GM18519 (cell line): ENCODE results near the gene PYCR2.

Experiments
- ATAC-seq: cut with Tn5 transposase; IDR thresholded peaks from one replicate; pipeline ENCODE4 v1.9.1; 2021; ENCODE audit warnings: mild to moderate bottlenecking, moderate library complexity; ENCODE audit not compliant: unreplicated experiment, low FRiP score

Gene PYCR2

DNA sequence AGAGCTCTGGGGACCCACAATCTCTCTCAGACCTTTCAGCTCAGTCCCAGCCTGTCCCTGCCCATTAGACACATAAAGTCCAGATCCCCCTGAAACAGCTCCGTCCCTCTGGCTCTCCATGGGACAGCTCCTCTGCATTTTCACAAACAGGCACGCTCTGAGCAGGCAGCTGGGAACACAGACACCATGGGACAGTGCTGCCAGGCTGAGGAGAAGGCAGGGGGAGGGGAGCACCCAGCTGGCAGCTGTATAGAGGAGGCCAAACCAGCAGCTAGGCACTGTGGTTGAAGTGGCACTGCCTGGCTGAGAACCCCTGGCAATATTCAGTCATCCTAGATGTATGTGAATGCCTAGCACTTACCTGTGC is 43.8 kb downstream of the PYCR2 start:
- ATAC-seq: no peak

DNA sequence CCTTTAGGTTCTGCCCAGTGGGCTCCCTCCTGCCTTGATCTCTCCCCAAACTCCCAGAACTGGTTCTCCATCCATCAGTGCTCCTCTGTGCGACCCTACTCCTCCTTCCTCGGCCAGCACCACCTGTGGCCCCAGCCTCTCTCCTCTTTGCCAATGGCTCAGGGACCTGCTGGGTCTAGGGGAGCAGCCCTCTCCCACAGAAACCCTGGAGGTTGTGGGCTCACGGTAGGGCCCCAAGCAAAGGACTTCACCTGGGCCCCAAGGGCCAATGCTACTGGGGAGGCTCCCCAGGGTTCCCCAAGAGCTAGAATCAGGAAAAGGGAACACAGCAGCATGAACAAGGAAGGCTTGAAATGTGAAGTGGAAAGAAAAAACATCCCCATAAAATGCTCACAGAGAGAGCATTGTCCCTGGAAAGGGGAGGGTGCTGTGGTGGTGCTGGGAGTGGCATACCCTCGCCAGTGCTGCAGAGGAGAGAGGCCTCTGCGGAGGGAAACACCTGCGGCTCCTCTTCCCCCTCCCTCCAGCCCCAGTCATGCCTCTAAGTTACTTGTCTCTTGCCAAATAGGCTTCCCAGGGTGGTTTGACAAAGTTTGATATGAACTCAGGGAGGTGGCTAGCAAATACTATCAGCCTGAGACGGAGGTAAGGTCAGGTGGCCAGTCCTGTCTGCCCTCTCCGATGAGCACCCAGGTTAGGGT is 44.4 kb downstream of the PYCR2 start:
- no peak for ATAC-seq

DNA sequence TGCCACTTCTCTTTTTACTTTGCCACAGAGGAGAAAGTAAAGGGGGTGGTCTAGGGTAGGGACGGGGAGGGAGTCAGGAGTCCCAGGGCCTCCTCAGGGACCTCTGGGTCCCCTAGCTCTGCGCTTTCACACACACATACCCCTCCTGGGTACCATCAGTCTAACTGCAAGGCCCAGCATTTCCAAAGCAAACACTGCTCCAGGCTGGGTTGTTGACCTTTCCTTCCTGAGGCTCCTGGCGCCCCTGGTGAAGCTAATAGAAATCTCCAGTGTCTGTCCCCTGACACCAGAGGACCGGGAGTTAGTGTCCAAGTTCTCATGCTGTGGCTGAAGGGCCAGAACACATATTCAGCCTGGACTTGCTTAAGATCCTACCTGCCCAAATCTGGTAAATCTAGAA is 45.8 kb downstream of the PYCR2 start:
- no peak for ATAC-seq

DNA sequence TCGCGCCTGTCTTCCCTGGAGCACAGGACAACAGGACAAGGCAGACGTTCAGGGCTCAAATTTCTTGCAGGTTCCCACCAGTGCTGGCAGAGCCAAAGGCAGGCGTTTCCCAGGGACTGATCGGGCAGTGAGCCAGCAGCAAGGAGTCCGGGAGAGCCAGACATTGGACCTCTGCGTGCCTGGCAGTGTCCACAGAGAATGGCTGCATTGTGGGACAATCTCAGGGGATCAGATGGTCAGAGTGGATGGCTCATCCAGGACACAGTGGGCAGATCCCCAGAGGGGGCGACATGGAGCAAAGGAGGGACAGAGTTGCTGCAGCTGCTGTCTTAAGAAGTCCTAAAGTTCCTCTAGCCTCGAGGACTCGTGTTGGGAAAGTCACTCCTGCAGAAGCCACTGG is 46.5 kb downstream of the PYCR2 start:
- no peak for ATAC-seq

DNA sequence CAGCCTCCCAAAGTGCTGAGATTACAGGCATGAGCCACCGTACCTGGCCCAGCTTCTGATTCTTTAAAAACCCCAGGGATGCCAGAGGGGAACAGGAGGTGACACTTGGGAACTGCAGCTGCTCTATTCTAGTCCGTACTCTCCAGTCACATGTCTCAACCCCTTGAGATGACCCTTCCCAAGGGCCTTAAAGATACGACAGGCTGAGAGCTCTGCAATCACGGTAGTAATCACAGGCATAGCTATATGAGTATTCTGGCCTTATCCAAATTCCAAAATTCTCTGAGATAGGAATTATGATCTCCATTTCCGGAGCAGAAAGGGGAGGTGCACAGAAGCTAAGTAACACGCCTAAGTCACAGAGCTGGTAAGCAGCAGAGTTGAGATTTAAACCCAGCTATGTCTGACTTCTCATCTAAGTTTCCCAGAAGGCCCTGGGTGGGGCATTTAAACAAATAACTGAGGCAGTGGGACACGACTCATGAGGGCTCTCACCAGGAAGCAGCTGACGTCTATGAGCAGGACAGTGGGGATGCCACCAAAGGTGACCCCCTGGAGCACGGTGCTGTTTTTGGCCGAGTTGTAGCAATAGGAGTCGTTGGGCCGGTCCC is 47.0 kb downstream of the PYCR2 start:
- ATAC-seq: no peak

DNA sequence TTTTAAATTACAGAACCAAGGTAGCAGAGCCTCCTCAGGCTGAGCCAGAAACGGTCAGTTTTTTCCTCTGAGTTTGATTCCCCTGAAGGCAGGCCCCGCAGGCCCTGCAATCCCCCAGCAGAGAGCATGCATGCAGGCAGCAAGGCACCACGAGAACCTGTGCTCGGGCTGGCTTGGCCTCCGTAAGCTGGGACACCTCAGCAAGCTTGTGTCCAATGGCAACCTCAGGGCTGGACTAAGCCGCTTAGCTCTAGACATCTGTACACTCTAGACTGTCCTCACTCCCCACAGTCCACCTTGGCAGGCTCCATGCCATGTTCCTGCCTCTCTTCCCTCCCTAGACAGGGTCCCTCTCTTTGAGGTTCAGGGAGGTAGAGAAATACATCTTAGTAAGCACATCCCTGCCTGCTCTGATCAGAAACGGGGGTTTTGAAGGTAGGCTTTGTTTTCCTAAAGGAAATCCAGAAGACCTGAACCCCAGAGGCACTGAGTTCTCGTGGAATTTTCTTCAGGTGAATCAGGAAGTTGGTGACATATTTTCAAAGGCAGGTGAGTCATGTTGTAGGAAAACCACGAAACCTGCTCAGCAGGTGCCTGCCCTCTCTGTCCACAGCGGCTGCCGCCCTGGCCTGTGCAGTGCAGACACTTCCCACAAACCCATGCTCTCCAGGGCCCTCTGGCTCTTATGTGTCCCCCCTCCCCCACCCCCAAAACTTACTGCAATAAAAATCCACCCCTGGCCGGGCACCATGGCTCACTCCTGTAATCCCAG is 48.8 kb downstream of the PYCR2 start:
- no peak for ATAC-seq

DNA sequence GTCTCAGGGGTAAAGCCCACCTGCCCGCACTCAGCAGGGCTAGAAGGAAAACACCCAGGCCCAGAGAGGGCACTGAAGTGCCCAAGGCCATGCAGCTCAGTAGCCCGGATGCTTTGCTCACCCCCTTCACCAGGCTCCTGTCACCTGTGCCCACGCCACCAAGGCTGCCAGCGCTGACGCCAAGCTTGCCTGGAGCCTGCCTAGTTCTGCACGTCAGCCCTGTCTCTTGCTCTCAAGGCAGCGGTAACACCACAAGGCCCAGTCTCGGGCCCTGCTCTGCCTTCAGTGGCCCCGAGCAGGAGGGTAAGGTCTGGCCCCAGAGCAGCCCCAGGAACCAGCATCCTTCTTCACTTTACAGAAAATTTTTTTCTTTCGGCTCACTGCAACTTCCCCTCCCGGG is 49.6 kb downstream of the PYCR2 start:
- no peak for ATAC-seq

DNA sequence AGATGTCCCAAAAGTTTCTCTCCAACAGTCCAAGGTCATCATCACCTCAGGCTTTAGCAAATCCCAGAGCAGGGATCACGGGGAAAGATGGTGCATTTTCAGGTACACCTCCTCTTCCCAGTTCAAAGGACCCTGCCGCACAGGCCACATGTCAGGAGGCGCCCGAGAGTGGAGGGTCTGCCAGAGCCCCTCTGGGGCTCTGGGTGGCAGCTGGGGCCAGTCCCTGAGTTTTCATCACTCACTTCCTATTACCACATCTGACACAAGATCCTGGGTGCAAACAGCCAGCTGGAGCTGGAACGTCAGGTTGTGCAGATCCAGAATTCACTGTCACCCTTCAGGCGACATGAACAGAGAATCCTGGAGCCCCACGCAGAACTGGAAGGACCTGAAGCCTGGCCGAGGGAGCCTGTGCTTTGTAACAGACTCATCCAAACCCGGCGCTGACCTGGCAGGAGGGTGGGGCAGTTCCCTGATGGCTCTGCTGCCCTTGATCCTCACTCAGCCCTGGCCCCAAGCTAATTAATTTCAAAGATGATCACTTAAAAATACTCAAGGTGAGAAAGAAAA is 50.7 kb downstream of the PYCR2 start:
- ATAC-seq: no peak

DNA sequence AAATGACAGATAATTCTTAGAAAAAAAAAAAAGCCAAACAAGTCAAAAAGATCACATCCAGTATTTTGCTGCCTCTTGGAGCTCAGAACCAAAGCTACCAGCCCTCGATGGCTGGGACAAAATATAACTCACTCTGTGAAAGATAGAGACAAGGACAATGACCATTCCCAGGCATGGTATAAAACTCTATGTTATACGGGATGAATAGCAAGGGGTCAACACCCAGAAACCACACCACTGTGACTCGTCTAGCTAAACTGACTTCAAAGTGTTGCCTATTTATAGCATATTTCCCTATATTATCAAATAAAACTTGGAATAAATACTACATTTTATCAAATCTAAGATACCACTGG is 52.0 kb downstream of the PYCR2 start:
- ATAC-seq: no peak

DNA sequence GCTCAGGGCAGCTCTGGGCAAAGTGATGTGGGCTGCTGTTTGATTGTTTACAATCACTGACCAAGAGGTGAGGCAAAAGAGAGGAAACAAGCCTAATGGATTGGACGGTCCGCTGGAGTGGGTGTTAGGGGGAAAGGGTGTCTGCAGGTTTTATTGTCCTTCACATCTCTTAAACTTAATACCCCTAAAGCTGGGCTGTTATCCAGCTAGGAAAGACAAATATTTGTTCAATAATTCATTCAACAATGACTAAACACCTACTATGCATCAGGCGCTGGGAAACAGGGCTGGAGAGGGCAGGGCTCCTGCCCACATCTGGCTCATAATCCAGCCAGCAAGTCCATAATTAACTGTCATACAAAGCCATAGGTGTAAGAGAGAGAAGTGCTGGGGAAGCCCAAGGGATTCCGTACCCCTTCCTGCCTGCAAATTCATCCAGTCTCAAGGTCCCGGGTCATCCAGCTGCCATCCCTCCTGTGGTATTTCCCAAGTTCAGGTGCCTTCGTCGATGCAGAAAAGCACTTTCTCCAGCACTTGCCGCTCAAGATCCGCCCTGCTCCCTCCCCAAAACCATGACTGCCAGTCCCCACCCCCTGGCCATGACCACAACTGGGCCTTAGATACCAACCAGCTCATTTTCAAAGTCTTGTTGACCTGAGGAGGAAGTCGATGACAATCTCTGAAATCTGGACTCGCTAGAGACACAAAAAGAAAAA is 52.5 kb downstream of the PYCR2 start:
- no peak for ATAC-seq

DNA sequence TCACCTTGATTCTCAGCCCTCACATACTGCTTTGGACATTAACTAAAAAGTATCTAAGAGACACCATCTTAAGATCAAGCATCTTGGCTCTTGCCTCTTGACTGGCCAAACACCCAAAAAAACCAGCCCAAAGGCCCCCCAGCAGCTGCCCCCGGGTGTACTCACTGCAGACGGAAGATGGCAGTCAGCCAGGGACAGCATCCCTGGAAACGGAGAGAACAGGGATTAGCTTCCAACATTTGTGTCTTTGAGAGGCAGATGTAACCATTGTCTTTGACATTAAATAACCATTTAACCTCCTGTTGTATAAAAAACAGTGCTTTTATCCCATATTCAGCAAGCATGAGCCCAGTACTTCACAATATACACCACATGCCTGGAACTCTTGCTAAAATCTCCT is 53.1 kb downstream of the PYCR2 start:
- no peak for ATAC-seq
